SH-SY5Y (cell line): ENCODE data around the gene COPS9.

ENCODE experiments used
- GATA2 ChIP-seq: IDR thresholded peaks from 2 replicates; pipeline ENCODE4 v1.6.1; 2011; ENCODE audit warnings: mild to moderate bottlenecking, low read depth, low read length
- GATA3 ChIP-seq: IDR thresholded peaks from 2 replicates; pipeline ENCODE4 v1.6.1; 2011; ENCODE audit warnings: low read depth, mild to moderate bottlenecking, low read length, moderate library complexity

COPS9 gene

DNA sequence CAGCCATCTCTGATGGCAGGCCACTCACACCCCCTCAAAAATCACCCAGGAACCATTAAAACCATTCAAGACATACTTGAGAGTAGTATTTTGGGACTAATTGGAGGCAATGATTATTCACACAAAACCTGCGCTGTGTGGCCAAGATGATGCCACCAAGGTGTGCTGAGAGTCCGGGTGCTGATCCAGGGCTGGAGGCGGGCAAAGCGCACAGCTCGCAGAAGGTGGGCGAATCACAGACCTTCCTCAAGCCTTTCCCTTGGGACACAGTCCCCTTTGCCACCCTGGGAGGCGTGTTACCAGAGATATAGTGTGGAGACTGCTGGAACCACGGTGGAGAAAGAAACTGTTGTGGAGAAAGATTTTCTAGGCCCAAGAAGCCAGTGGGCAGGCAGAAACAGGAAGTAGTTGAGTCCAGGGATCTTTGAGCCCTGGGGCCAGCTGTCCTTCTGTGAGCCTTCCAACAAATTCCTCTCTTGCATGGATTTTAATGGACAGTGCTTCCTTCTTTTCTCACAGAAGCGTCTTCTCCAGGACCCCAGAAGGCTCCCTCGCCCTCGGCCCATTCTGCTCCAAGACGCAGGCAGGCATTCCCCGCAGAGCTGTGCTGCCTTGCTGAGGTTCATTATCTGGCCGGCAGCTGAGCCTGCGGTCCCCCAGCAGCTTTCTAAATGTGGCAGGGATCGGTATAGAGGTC is 8.0 kb downstream of the COPS9 start:
- no peak for TF ChIP-seq GATA3

DNA sequence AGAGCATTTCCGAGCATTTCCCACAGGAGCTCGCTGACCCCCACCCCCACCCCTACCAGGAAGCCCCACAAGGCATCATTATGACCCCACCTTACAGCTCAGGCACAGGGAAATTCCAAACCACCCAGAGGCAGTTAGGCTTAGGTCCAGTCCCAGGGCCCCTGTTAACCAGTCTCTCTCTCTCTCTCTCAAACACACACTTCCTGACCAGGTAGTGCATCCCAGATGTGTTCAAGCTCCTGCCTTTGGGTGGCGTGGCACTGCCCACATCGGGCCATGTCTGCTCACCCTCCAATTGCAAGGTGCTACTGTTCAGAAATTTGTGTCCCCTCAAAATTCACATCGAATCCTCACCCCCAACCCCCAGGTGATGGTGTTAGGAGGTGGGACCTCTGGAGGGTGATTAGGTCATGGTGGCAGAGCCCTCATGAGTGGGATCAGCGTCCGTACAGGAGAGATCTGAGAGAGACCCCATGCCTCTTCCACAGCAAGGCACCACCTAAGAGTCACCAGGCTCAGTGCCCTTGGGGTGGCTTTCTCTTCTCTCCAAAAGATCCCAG is 8.8 kb downstream of the COPS9 start:
- TF ChIP-seq GATA2, result no peak
- TF ChIP-seq GATA3, result no peak

- no peak for TF ChIP-seq GATA2
- no peak for TF ChIP-seq GATA3
Measured at GRCh38 chr2:240126731-240127130, 9.4 kb downstream of the COPS9 start.

GRCh38 chr2:240125742-240126141 is 10.4 kb downstream of the COPS9 start:
- TF ChIP-seq GATA2, result no peak
- TF ChIP-seq GATA3, result no peak

DNA sequence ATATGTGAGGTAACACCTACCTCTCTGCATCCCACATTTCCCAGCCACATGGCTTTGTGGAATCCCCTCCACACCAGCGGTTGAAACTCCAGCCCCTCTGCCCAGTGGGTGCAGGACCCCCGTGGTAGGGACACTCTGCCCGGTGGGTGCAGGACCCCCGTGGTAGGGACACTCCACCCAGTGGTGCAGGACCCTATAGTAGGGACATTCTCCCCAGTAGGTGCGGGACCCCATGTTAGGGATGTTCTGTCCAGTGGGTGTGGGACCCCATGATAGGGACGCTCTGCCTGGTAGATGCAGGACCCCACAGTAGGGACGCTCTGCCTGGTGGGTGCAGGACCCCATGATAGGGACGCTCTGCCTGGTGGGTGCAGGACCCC is 11.5 kb downstream of the COPS9 start:
- no peak for TF ChIP-seq GATA3
- no peak for TF ChIP-seq GATA2

GRCh38 chr2:240123821-240124650 is 12.1 kb downstream of the COPS9 start:
- TF ChIP-seq GATA2, result no peak
- TF ChIP-seq GATA3, result no peak

GRCh38 chr2:240121675-240122074 is 14.4 kb downstream of the COPS9 start:
- TF ChIP-seq GATA2 (no peak), GATA3 (no peak)

GRCh38 chr2:240121190-240121589 is 14.9 kb downstream of the COPS9 start:
- TF ChIP-seq GATA3, result no peak
- no peak for TF ChIP-seq GATA2

DNA sequence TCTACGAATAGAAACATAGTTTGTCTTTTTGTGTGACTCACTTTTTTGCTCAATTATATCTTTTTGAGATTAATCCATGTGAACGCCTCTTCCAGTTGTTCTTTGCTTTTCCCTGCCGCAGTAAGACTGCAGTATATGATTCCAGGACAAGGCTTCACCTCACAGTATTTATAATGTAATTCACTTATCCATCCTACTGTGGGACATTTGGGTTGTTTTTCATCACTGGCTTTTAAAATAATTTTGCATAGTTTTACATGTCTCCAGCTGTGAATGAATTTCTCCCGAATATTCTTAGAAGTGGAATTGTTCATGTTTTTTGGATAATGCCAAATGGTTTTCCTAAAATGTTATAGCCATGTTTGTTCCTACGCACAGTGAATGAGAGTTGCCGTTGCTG is 21.9 kb downstream of the COPS9 start:
- no peak for TF ChIP-seq GATA3

GRCh38 chr2:240112914-240113690 is 23.0 kb downstream of the COPS9 start:
- TF ChIP-seq GATA2, result no peak
- TF ChIP-seq GATA3, result no peak

- TF ChIP-seq GATA2 (no peak), GATA3 (no peak)
Measured at GRCh38 chr2:240111253-240111652, 24.9 kb downstream of the COPS9 start.

- TF ChIP-seq GATA2 (no peak), GATA3 (no peak)
Measured at GRCh38 chr2:240109386-240109785, 26.7 kb downstream of the COPS9 start.

GRCh38 chr2:240107477-240107796 is 28.7 kb downstream of the COPS9 start:
- no peak for TF ChIP-seq GATA3
- TF ChIP-seq GATA2, result no peak

- TF ChIP-seq GATA3 (no peak), GATA2 (no peak)
Measured at GRCh38 chr2:240106765-240107476, 29.2 kb downstream of the COPS9 start.
